Lower leg skin (tissue), 3 donors: ENCODE measurements around the gene STXBP6.

ENCODE experiments used
- POLR2A ChIP-seq, 2 donors: fragments of 450-650 bp; IDR thresholded peaks; one replicate each; pipeline ENCODE4 v1.6.1; 2016 to 2017; ENCODE audit warnings: antibody characterized with exemption in 2 of 2, mild to moderate bottlenecking in 1 of 2, moderate library complexity in 1 of 2
- TF ChIP-seq, protein P1 (sequence below), 3 donors: fragments of 450-650 bp; IDR thresholded peaks; one replicate each; pipeline ENCODE4 v1.5.1; 2016; ENCODE audit warnings: antibody characterized with exemption in 3 of 3, mild to moderate bottlenecking in 3 of 3, moderate library complexity in 2 of 3

GRCh38 chr14:25062022-25062321 lies 12.0 kb upstream of the STXBP6 start:
- no peak for TF ChIP-seq POLR2A (IDR thresholded peaks at IDR 0.05)
- TF ChIP-seq, protein P1, sequence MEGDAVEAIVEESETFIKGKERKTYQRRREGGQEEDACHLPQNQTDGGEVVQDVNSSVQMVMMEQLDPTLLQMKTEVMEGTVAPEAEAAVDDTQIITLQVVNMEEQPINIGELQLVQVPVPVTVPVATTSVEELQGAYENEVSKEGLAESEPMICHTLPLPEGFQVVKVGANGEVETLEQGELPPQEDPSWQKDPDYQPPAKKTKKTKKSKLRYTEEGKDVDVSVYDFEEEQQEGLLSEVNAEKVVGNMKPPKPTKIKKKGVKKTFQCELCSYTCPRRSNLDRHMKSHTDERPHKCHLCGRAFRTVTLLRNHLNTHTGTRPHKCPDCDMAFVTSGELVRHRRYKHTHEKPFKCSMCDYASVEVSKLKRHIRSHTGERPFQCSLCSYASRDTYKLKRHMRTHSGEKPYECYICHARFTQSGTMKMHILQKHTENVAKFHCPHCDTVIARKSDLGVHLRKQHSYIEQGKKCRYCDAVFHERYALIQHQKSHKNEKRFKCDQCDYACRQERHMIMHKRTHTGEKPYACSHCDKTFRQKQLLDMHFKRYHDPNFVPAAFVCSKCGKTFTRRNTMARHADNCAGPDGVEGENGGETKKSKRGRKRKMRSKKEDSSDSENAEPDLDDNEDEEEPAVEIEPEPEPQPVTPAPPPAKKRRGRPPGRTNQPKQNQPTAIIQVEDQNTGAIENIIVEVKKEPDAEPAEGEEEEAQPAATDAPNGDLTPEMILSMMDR (IDR thresholded peaks at IDR 0.05), result no peak
